ENCODE measurements around the gene CNKSR1. TPM values are rescaled to one million over a fixed set of nuclear protein-coding genes. Genes with fewer than 3 reads are reported as not detected.

CNKSR1 gene
- total and polyA plus RNA-seq, 2 of the 8 experiments (the other 6 are each of a cell fraction or from before 2014, with no cell fraction given): 13.9 to 14.5 TPM

DNA sequence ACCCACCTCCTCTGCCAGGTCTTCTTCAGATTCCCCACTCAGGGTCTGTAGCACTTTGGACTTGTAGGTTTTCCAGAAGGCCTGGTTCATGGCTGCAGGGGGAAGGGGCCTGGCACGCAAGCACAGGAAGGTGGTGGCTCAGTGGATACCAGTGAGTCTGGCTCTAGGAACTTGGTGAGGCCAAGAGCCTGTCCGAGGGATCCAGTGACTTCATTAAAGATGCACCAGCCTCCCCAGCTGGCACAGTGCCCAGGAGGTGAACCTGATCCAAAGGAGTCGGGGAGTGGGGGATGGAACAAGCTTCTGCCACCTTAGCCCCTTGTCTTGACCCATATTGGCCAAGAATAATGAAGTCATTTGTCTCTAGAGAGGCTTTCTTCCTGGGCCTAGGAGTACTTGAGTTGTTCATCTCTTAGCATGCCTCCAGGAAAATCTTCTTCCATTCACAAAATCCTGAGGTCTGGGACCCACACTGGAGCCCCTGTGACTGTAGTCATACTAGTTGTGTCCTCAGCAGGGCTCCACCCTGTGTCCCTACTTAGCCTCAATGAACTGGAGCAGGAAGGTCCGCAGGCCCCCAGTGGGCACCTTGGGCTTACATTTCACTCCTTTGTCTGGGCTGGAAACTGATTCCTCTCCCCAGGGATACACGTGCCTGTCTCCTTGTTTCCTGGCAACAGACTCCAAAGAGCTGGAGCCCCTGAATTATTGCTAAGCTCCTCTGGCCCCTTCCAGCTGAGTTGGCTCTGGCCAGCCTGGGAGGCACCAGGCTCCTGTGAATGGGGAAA is 8.7 kb upstream of the CNKSR1 start, which contains the start of gene C1orf232:
TSS of gene C1orf232 (minus strand) at position 554 of the 788 bp plus-strand sequence. CDS start at position 90, 464 bp downstream.
- Histone ChIP-seq H2AK5ac (ENCODE audit: low read depth, low read length) (no peak within 1 kb of the TSS), H4K20me1 (replicated peaks in 1 of 2; ENCODE audit: control insufficient read depth in 1 of 2, insufficient read depth in 2 of 2, low read length in 2 of 2) (peaks cover 2 to 4% of the 10 kb centered on the region in 2 experiments), H3K4me3 (ENCODE audit: extremely low read depth in 1 of 4, insufficient read depth in 2 of 4, low read depth in 3 of 4, low read length in 4 of 4) (peak within 1 kb of the TSS; percentile 71 to 79 (median 74)), H2BK5ac (ENCODE audit: low read depth, low read length) (0 out of 2 replicates have a peak within 1 kb of the TSS, but pooled peaks have one; percentile 71), H4K91ac (replicated peaks; ENCODE audit: insufficient read length, low read length) (peak within 1 kb of the TSS; percentile 48), H4K8ac (ENCODE audit: extremely low read depth, insufficient read depth, low read length) (peak within 1 kb of the TSS; percentile 97), H3K18ac (ENCODE audit: extremely low read depth, low read length) (peak within 1 kb of the TSS; percentile 71), H3K56ac (replicated peaks; ENCODE audit: insufficient read length, low read depth, low read length) (peak within 1 kb of the TSS; percentile 35), H4K5ac (ENCODE audit: insufficient read length, low read depth, low read length) (peak within 1 kb of the TSS; percentile 73), H3K79me2 (ENCODE audit: control insufficient read depth in 1 of 2, insufficient read depth in 2 of 2, low read length in 2 of 2) (peaks cover 0 to 8% of the 10 kb centered on the region in 2 experiments; a peak in 2 of 4 replicates), H3K9ac (replicated peaks in 1 of 4; ENCODE audit: extremely low read depth in 1 of 4, low read depth in 3 of 4, low read length in 3 of 4) (peak within 1 kb of the TSS; percentile 47 to 84 (median 74); a peak in 6 of 7 replicates), H2BK15ac (ENCODE audit: low read length) (peak within 1 kb of the TSS; percentile 88; the same call in 1 of the 2 replicates), H2BK120ac (replicated peaks; ENCODE audit: low read depth, low read length) (no peak within 1 kb of the TSS), H3K36me3 (ENCODE audit: control insufficient read depth in 2 of 4, insufficient read depth in 4 of 4, low read length in 3 of 4) (no peaks in the 10 kb centered on the region; a peak in 1 of 8 replicates), H3K14ac (ENCODE audit: insufficient read length) (no peak within 1 kb of the TSS), H3K23me2 (ENCODE audit: low read depth, low read length) (peaks cover 12% of the 10 kb centered on the region), H3K4me1 (replicated peaks in 1 of 4; ENCODE audit: control insufficient read depth in 3 of 4, insufficient read depth in 4 of 4, low read length in 3 of 4) (peaks cover 5 to 20% (median 15%) of the 10 kb centered on the region in 4 experiments), H3K4ac (replicated peaks; ENCODE audit: insufficient read length, low read depth, low read length) (no peak within 1 kb of the TSS), H3K4me2 (ENCODE audit: insufficient read depth in 1 of 2, low read depth in 2 of 2, low read length in 2 of 2) (peak within 1 kb of the TSS; percentile 77 to 96), H3K27me3 (replicated peaks in 1 of 4; ENCODE audit: control insufficient read depth in 3 of 4, extremely low read depth in 1 of 4, insufficient read depth in 3 of 4, low read length in 3 of 4) (peaks cover 6 to 17% (median 13%) of the 10 kb centered on the region in 4 experiments), H2BK12ac (ENCODE audit: low read depth, low read length) (no peak within 1 kb of the TSS), H3K27ac (ENCODE audit: low read depth, low read length) (peak within 1 kb of the TSS; percentile 23; the same call in 1 of the 2 replicates), H2AFZ (ENCODE audit: low read length) (no peak within 1 kb of the TSS), H2BK20ac (ENCODE audit: low read length) (no peak within 1 kb of the TSS), H3K79me1 (ENCODE audit: low read depth, low read length) (peaks cover 4% of the 10 kb centered on the region; the same call in 1 of the 2 replicates), H3K9me3 (ENCODE audit: insufficient read depth in 2 of 2, low read depth in 1 of 2, low read length in 1 of 2) (no peaks in the 10 kb centered on the region), H3K23ac (ENCODE audit: insufficient read length) (no peak within 1 kb of the TSS)
- ChIA-PET POLR2A (ENCODE audit: partially characterized antibody) (interaction anchor here (0.5 to 2.9 kb wide), 3 partner anchors 9 to 81 kb away, joined by 3 to 6 read pairs (median 3); partner anchors contain the start of genes CEP85 and CNKSR1), CTCF (ENCODE audit: partially characterized antibody) (interaction anchor here (1.0 to 16.2 kb wide), 11 partner anchors 9 to 248 kb away, joined by 3 to 159 read pairs (median 7); partner anchors contain the start of genes CATSPER4, CEP85, FAM110D and SLC30A2)
- DNase-seq (ENCODE audit: low read depth in 1 of 2, low spot score in 2 of 2): no peak
- WGBS, 2 experiments (ENCODE audit: extremely low coverage in 1 of 2, insufficient coverage in 1 of 2, insufficient read length in 1 of 2, insufficient replicate concordance in 2 of 2, low coverage in 1 of 2, low lambda C conversion rate in 2 of 2, missing lambda C conversion rate in 1 of 2): 84% methylated on average over 5 of the region's 5 CpGs; no CpG with 5 or more reads in 1 of the 2 experiments
- FAIRE-seq: no peak
- TF ChIP-seq SRF (IDR thresholded peaks at IDR 0.05; ENCODE audit: low read depth, low read length): no peak
- no peak for TF ChIP-seq TEAD4 (IDR thresholded peaks at IDR 0.05; ENCODE audit: low read depth, low read length)
- no peak for TF ChIP-seq CHD2 (IDR thresholded peaks at IDR 0.05; ENCODE audit: low read length)
- no peak for TF ChIP-seq SP2 (IDR thresholded peaks at IDR 0.05; ENCODE audit: low read length)
- TF ChIP-seq EP300 (IDR thresholded peaks at IDR 0.05; ENCODE audit: borderline replicate concordance in 1 of 2, low read depth in 2 of 2, low read length in 2 of 2): no peak
- no peak for TF ChIP-seq FOSL1 (IDR thresholded peaks at IDR 0.05; ENCODE audit: insufficient read depth, low read depth, low read length)
- TF ChIP-seq, protein P1, sequence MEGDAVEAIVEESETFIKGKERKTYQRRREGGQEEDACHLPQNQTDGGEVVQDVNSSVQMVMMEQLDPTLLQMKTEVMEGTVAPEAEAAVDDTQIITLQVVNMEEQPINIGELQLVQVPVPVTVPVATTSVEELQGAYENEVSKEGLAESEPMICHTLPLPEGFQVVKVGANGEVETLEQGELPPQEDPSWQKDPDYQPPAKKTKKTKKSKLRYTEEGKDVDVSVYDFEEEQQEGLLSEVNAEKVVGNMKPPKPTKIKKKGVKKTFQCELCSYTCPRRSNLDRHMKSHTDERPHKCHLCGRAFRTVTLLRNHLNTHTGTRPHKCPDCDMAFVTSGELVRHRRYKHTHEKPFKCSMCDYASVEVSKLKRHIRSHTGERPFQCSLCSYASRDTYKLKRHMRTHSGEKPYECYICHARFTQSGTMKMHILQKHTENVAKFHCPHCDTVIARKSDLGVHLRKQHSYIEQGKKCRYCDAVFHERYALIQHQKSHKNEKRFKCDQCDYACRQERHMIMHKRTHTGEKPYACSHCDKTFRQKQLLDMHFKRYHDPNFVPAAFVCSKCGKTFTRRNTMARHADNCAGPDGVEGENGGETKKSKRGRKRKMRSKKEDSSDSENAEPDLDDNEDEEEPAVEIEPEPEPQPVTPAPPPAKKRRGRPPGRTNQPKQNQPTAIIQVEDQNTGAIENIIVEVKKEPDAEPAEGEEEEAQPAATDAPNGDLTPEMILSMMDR (IDR thresholded peaks at IDR 0.05; ENCODE audit: control extremely low read depth in 1 of 3, insufficient read depth in 1 of 3, low read depth in 1 of 3, low read length in 3 of 3): no peak
- TF ChIP-seq POLR2AphosphoS5 (IDR thresholded peaks at IDR 0.05; ENCODE audit: low read depth, low read length): no peak
- TF ChIP-seq KDM1A (IDR thresholded peaks at IDR 0.05; ENCODE audit: borderline replicate concordance, low read length): no peak
